Activated naive CD8-positive, alpha-beta T cell treated with anti-CD3 and anti-CD28 coated beads, Interleukin-2, amount 50 U/mL, for 24 hours (primary cell): ENCODE measurements around the gene ZNF641.

Experiments
- ATAC-seq: fragments of 150-1000 bp; cut with Tn5 transposase; one replicate; pipeline ENCODE4 v1.10.0; 2021
- DNase-seq: peaks from one replicate; pipeline ENCODE4 v3.0.0; 2021
- H3K27ac Mint-ChIP-seq: one replicate; pipeline ENCODE4 v1.8.0; 2021; ENCODE audit warnings: mild to moderate bottlenecking, mixed read lengths
- H3K27me3 Mint-ChIP-seq: one replicate; pipeline ENCODE4 v1.8.0; 2021; ENCODE audit warnings: mixed read lengths
- H3K36me3 Mint-ChIP-seq: one replicate; pipeline ENCODE4 v1.8.0; 2021; ENCODE audit warnings: low read depth, mixed read lengths
- H3K4me1 Mint-ChIP-seq: one replicate; pipeline ENCODE4 v1.8.0; 2021; ENCODE audit warnings: mixed read lengths
- H3K4me3 Mint-ChIP-seq: one replicate; pipeline ENCODE4 v1.8.0; 2021; ENCODE audit warnings: mild to moderate bottlenecking, moderate library complexity, mixed read lengths
- H3K9me3 Mint-ChIP-seq: one replicate; pipeline ENCODE4 v1.8.0; 2021; ENCODE audit warnings: mixed read lengths

Gene ZNF641

DNA sequence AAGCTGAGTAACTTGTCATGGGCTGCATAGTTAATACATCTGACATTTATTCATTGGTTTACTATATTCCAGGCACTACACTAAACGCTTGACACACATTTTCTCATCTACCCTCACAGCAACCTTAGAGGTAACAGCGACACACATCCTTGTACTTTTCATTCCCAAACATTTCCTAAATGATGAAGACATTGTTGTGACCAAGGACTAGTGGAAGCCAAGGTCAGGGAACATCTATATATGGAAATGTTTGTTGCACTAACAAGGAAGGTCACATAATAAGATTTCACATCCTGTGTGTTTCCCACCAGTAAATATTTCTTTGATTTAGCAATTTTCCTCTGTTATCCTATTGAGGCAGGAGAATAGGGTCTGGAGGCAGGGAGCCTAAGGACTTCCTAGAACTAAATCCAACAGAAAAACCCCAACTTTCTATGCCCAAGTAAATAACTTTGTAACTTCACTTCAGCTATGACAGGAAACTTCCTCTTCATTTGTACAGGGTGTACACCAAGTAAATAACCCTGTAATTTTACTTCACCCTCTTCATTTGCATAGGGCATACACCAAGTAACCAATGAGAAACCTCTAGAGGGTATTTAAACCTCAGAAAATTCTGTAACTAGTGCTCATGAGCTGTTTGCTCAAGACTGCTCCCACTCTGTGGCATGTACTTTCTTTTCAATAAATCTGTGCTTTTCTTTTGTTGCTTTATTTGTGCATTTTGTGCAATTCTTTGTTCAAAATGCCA, 48.4 kb downstream of the ZNF641 start:
- no peak overlapping the region for H3K4me3 Mint-ChIP-seq
- peaks cover under 1% of the 10 kb centered on the region for H3K27me3 Mint-ChIP-seq
- ATAC-seq (no peak), DNase-seq (no peak)
- no peaks in the 10 kb centered on the region for H3K9me3 Mint-ChIP-seq
- no peak overlapping the region for H3K27ac Mint-ChIP-seq
- H3K4me1 Mint-ChIP-seq, result no peaks in the 10 kb centered on the region
- H3K36me3 Mint-ChIP-seq, result no peaks in the 10 kb centered on the region

DNA sequence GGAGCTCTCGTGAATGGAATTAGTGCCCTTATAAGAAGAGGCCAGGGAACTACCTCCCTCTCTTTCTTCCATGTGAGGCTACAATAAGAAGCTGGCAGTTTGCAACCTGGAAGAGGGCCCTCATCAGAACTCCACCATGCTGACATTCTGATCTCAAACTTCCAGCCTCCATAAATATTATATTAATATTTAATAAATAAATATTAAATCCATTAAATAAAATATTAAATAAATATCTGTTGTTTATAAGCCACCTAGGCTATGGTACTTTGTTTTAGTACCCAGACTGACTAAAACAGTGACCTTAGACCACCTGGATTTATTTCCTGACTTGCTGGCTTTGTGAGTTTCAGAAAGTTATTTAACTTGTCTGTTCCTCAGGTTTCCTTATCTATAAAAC, 49.9 kb downstream of the ZNF641 start:
- Mint-ChIP-seq H3K4me3 (no peak overlapping the region), H3K27ac (no peak overlapping the region), H3K36me3 (no peaks in the 10 kb centered on the region), H3K4me1 (peaks cover 10% of the 10 kb centered on the region), H3K27me3 (peaks cover 5% of the 10 kb centered on the region), H3K9me3 (no peaks in the 10 kb centered on the region)
- DNase-seq (no peak), ATAC-seq (no peak)

DNA sequence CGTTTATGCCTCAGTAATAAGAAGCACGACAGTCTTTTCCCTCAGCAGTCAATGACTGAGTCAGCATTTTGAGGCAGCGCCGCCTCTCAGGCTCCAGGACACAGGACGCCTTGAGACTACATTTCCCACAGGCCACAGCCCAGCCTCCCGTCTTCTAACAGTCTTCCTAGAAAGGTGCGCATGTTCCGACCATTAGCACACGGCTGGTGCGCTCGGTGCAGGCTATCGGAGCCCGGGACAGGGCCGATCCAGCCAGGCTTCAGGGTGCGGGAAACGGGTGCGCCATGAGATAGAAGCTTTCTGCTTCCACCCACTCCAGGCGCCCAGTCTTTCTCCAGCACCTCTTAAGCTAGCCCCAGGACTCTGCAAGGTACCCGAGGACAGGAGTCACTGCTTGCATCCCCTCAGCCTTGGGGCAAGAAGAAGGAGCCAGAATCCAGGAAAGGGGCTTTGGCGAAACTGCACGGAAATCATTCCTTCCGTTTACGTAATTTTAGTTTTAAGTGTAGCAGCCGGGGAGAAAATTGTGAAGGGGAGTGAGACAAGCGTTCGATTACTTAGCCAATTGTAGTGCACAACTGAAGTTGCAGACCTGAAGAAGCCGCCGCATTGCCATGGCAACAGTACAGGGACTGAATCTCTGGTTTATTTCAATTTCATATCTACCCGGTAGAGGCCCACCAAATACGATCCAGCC, 54.0 kb downstream of the ZNF641 start:
- ATAC-seq (peak; percentile 98), DNase-seq (peak; percentile 50)
- H3K9me3 Mint-ChIP-seq, result no peaks in the 10 kb centered on the region
- H3K36me3 Mint-ChIP-seq, result no peaks in the 10 kb centered on the region
- H3K4me1 Mint-ChIP-seq, result peaks cover 10% of the 10 kb centered on the region
- H3K27me3 Mint-ChIP-seq, result peaks cover 5% of the 10 kb centered on the region
- H3K27ac Mint-ChIP-seq, result no peak overlapping the region
- peak overlapping the region; percentile 72 for H3K4me3 Mint-ChIP-seq

DNA sequence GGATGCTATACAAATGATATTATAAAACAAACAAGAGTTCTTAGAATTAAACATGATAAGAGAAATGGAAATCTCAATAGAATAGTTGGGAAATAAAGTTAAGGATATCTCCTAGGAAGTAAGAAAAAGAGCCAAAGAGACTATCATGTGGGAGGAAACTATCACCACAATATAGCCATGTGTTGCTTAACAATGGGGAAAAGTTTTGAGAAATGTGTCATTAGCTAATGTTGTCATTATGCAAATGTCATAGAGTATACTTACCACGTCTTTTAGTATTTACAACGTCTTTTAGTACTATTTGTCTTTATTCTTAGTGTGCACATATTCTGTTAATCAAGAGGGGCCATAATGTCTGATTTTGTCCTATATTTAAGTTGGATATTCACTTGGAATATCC, 58.7 kb downstream of the ZNF641 start:
- H3K4me3 Mint-ChIP-seq, result no peak overlapping the region
- peaks cover 2% of the 10 kb centered on the region for H3K27me3 Mint-ChIP-seq
- no peak overlapping the region for H3K27ac Mint-ChIP-seq
- H3K4me1 Mint-ChIP-seq, result peaks cover 9% of the 10 kb centered on the region
- ATAC-seq, result no peak
- no peaks in the 10 kb centered on the region for H3K9me3 Mint-ChIP-seq
- no peaks in the 10 kb centered on the region for H3K36me3 Mint-ChIP-seq
- no peak for DNase-seq

DNA sequence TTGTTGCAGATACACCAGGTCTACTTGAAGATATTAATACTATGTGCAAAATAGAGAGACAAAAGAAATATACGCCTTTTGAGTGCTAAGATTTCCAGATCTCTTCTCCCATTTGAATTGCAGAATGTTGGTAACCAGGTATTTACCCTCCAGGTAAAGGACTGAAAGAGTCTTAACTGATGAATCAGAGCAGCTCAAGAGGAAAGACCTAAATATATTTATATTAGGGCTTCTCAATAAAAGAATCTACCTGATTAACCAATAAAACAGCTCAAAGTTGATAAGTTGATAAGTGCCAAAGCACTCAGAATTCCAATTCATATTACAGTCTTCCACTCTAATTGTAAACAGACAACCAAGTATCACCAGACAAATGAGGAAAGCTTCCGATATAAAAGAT, 59.2 kb downstream of the ZNF641 start:
- Mint-ChIP-seq H3K36me3 (no peaks in the 10 kb centered on the region), H3K27me3 (peaks cover 2% of the 10 kb centered on the region), H3K27ac (no peak overlapping the region), H3K4me3 (no peak overlapping the region), H3K4me1 (peaks cover 7% of the 10 kb centered on the region), H3K9me3 (no peaks in the 10 kb centered on the region)
- DNase-seq (no peak), ATAC-seq (no peak)

DNA sequence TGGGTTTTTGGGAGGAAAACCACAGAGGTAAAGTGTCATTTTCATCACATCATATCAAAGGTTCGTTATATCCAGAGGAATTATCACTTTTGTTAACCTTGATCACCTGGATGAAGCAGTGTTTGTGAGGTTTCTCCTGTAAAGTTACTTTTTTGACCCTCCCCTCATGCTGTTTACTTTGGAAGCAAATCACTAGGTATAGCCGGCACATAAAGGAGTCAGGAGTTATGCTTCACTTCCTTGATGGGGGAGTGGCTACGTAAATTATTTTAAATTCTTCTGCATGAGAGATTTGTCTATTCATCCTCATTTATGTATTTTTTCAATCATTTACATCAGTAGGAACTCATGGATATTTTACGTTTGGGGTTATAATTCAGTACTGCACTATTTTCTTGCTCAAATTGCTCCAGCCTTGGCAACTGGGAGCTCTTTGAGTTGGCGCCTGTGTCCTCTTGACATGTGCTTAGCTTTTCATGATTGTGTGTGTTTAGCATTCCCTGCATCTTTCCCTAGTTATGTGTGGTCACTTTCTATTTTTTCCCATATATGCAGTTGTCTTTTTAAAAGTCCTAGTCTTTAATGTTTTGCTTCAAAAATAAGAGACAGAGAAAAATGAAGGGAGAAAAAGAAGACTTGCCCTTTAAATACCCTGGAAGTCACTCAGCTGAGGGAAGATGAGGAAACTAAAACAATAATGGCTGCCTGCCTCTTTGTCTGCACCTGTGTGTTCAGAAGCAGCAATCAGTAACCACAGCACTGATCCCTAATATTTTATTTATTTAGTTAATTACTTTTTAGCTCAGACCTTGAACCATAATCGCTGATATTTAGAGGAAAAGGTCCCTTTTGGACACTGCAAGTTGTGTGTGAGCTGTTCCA, 62.1 kb downstream of the ZNF641 start:
- H3K4me3 Mint-ChIP-seq, result no peak overlapping the region

More for the DNA sequence above, 62.1 kb downstream of the ZNF641 start:
- ATAC-seq, result no peak
- peaks cover 14% of the 10 kb centered on the region for H3K4me1 Mint-ChIP-seq
- H3K27me3 Mint-ChIP-seq, result no peaks in the 10 kb centered on the region
- DNase-seq, result no peak
- H3K36me3 Mint-ChIP-seq, result no peaks in the 10 kb centered on the region
- peaks cover 8% of the 10 kb centered on the region for H3K9me3 Mint-ChIP-seq
- H3K27ac Mint-ChIP-seq, result no peak overlapping the region
